Liver (tissue), 9 donors: Measurements from ENCODE around the gene SCAP. TPM values are rescaled to one million over a fixed set of nuclear protein-coding genes. Genes with fewer than 3 reads are reported as not detected.

Experiments
- DNase-seq: peaks from one replicate; pipeline ENCODE4 v3.0.0-alpha.2; 2017; ENCODE audit warnings: low spot score
- H3K27ac ChIP-seq, 2 donors: one replicate each; pipeline ENCODE4 v1.7.0; 2013; ENCODE audit warnings: inconsistent platforms in 2 of 2, low read length in 2 of 2, control low read depth in 1 of 2, low read depth in 1 of 2, mild to moderate bottlenecking in 1 of 2
- H3K27me3 ChIP-seq, 4 donors: one replicate each; pipeline versions ENCODE4 v1.6.1 to v1.7.0; 2013; ENCODE audit warnings: low read length in 3 of 4, inconsistent platforms in 1 of 4, mild to moderate bottlenecking in 1 of 4, moderate library complexity in 1 of 4; ENCODE audit not compliant: control insufficient read depth in 4 of 4, insufficient read depth in 4 of 4
- H3K36me3 ChIP-seq, 4 donors: one replicate each; pipeline versions ENCODE4 v1.6.1 to v1.7.0; 2013; ENCODE audit warnings: low read length in 3 of 4, mild to moderate bottlenecking in 3 of 4, low read depth in 1 of 4, moderate library complexity in 1 of 4; ENCODE audit not compliant: control insufficient read depth in 4 of 4, insufficient read depth in 3 of 4
- H3K4me1 ChIP-seq, 4 donors: one replicate each; pipeline versions ENCODE4 v1.6.1 to v1.7.0; 2013; ENCODE audit warnings: low read length in 3 of 4, mild to moderate bottlenecking in 3 of 4, moderate library complexity in 1 of 4; ENCODE audit not compliant: control insufficient read depth in 4 of 4, insufficient read depth in 4 of 4
- H3K4me3 ChIP-seq, 3 donors: one replicate each; pipeline versions ENCODE4 v1.6.1 to v1.7.0; 2013; ENCODE audit warnings: low read length in 3 of 3, control low read depth in 1 of 3, low read depth in 1 of 3, mild to moderate bottlenecking in 1 of 3
- H3K9ac ChIP-seq, 2 donors: one replicate each; pipeline ENCODE4 v1.7.0; 2013; ENCODE audit warnings: low read length in 2 of 2, mild to moderate bottlenecking in 2 of 2, moderate library complexity in 2 of 2, control low read depth in 1 of 2, low read depth in 1 of 2
- H3K9me3 ChIP-seq, 4 donors: one replicate each; pipeline versions ENCODE4 v1.6.1 to v1.7.0; 2013; ENCODE audit warnings: low read length in 3 of 4; ENCODE audit not compliant: control insufficient read depth in 4 of 4
- EGR1 ChIP-seq, 2 donors: IDR thresholded peaks; 2 replicates each; pipeline ENCODE4 v1.6.1; 2016 to 2018; ENCODE audit warnings: antibody characterized with exemption in 2 of 2, low read depth in 2 of 2
- NR2F2 ChIP-seq: IDR thresholded peaks from 2 replicates; pipeline ENCODE4 v1.6.1; 2016; ENCODE audit warnings: antibody characterized with exemption
- RXRA ChIP-seq, 2 donors: IDR thresholded peaks; 2 replicates each; pipeline ENCODE4 v1.6.1; 2017 to 2018; ENCODE audit warnings: antibody characterized with exemption in 2 of 2, mild to moderate bottlenecking in 1 of 2
- YY1 ChIP-seq: IDR thresholded peaks from 2 replicates; pipeline ENCODE4 v1.6.1; 2016; ENCODE audit warnings: antibody characterized with exemption, mild to moderate bottlenecking
- WGBS: extraction: QIAGEN DNeasy Blood & Tissue Kit; methylation state at CpG from one replicate; pipeline ENCODE4 v1.1.7; 2013; 5-methylcytosine and 5-hydroxymethylcytosine counted together
- polyA plus RNA-seq, 2 donors: library from polyadenylated mRNA; stranded (reverse) in 1 of 2; unstranded in 1 of 2; fragments of 200-250 nt in 1 of 2; fragments of >200 nt in 1 of 2; fragmentation: Nextera tagmentation in 1 of 2; extraction: Ambion mirVana in 1 of 2; gene quantifications; one replicate each; pipeline versions ENCODE4 v1.2.1 to v1.2.3, GENCODE V29; 2013 to 2015
- total RNA-seq, 2 donors: library from RNA; depleted of rRNA; stranded (reverse); fragments of >200 nt; gene quantifications; one replicate each; pipeline ENCODE4 v1.2.3, GENCODE V29; 2014
- TF ChIP-seq, protein P1 (sequence below): fragments of 150-350 bp; IDR thresholded peaks from 2 replicates; pipeline ENCODE4 v1.5.1; 2017; ENCODE audit warnings: improper control_type of control experiment, low read depth, low read length; ENCODE audit not compliant: missing input control
- TF ChIP-seq, protein P2 (sequence below): IDR thresholded peaks from 2 replicates; pipeline ENCODE4 v1.6.1; 2016; ENCODE audit warnings: antibody characterized with exemption
- TF ChIP-seq, protein P3 (sequence below): IDR thresholded peaks from 2 replicates; pipeline ENCODE4 v1.6.1; 2016; ENCODE audit warnings: antibody characterized with exemption
- TF ChIP-seq, protein P4 (sequence below): IDR thresholded peaks from 2 replicates; pipeline ENCODE4 v1.6.1; 2016; ENCODE audit warnings: antibody characterized with exemption
- TF ChIP-seq, protein P5 (sequence below): IDR thresholded peaks from 2 replicates; pipeline ENCODE4 v1.6.1; 2016; ENCODE audit warnings: antibody characterized with exemption, mild to moderate bottlenecking
- donor health status: healthy.
- donor health status: healthy.
- donor health status: healthy.
- donor health status: healthy.
- donor health status: healthy.

SCAP gene
- total and polyA plus RNA-seq, 4 donors = 25.9 to 84.8 (median 59.3) TPM

DNA sequence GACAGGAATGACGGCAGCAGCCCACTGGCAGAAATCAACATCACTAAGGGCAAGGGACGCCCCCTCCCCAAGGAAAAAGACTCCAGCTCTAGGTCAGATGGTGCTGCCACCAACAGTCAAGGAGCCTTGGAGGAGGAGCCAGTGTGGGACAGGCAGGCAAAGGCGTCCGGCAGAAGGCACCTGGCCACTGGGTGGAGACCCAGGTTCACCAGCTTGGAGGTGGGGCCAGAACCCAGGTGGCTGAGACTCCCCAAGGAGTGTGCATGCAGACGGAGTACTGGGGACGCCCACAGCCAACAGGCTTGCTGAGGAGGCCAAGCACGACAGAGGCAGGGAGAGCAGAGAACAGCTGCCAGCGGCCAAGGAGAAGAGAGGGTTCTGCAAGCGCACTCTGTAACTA lies 59.7 kb downstream of the SCAP start (continued):
- TF ChIP-seq, protein P1, sequence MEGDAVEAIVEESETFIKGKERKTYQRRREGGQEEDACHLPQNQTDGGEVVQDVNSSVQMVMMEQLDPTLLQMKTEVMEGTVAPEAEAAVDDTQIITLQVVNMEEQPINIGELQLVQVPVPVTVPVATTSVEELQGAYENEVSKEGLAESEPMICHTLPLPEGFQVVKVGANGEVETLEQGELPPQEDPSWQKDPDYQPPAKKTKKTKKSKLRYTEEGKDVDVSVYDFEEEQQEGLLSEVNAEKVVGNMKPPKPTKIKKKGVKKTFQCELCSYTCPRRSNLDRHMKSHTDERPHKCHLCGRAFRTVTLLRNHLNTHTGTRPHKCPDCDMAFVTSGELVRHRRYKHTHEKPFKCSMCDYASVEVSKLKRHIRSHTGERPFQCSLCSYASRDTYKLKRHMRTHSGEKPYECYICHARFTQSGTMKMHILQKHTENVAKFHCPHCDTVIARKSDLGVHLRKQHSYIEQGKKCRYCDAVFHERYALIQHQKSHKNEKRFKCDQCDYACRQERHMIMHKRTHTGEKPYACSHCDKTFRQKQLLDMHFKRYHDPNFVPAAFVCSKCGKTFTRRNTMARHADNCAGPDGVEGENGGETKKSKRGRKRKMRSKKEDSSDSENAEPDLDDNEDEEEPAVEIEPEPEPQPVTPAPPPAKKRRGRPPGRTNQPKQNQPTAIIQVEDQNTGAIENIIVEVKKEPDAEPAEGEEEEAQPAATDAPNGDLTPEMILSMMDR = no peak
- TF ChIP-seq NR2F2 = no peak
- TF ChIP-seq, protein P2, sequence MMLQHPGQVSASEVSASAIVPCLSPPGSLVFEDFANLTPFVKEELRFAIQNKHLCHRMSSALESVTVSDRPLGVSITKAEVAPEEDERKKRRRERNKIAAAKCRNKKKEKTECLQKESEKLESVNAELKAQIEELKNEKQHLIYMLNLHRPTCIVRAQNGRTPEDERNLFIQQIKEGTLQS = no peak
- TF ChIP-seq RXRA (IDR thresholded peaks at IDR 0.05) = no peak
- TF ChIP-seq, protein P3, sequence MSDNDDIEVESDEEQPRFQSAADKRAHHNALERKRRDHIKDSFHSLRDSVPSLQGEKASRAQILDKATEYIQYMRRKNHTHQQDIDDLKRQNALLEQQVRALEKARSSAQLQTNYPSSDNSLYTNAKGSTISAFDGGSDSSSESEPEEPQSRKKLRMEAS = no peak
- no peak for TF ChIP-seq EGR1 (IDR thresholded peaks at IDR 0.05; ENCODE audit: low read depth in 2 of 2)

DNA sequence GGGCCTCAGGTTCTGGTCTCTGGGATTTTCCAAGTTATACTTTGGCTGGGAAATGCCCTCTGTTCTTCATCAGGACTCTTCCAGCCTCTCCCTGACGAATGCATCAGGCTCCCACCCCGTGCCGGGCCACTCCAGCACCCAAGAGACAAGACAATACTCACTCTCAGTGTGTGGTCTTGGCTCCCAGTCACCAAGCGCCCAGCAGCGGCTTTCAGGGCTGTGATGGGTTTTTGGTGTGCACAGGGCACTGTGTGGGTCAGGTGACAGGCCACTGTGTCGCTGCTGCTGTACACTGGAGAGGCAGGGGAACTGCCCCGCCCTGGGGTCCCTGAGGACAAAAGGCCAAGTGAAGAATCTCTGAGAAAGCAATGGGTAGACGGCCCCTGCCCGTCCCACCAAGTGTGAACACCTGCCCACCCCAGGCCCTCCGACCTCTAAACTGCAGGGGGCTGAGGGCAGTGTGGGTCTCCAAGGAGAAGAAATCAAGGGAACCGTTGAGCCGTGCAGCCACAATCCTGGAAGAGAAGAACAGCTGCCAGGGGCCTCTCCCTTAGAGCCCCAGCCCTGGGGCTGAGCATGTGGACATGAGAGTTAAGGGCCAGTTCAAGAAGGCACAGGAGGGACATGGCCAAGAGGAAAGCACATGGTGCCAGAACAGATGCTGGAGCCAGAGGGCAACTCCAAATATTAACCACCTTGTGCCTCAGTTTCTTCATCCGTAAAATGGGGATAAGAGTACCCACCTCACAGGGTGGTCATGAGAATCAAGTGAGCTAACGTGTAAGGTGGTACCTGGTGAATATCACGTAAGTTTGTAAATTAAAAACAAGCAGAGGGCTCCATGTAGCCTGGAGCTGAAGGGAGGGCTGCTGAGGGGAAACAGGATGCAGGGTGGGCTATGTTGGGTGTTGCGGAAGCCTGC lies 60.8 kb downstream of the SCAP start:
- H3K9me3 ChIP-seq = no peaks in the 10 kb centered on the region
- H3K9ac ChIP-seq = no peak overlapping the region
- DNase-seq = no peak

More for the DNA sequence above, 60.8 kb downstream of the SCAP start:
- H3K27me3 ChIP-seq = no peaks in the 10 kb centered on the region
- H3K27ac ChIP-seq = peak overlapping the region; percentile 9 to 55
- H3K4me1 ChIP-seq = peaks cover 0 to 3% (median 1%) of the 10 kb centered on the region in 4 donors
- WGBS = 88% methylated on average over 16 of the region's 16 CpGs
- no peak for TF ChIP-seq NR2F2
- TF ChIP-seq, protein P4, sequence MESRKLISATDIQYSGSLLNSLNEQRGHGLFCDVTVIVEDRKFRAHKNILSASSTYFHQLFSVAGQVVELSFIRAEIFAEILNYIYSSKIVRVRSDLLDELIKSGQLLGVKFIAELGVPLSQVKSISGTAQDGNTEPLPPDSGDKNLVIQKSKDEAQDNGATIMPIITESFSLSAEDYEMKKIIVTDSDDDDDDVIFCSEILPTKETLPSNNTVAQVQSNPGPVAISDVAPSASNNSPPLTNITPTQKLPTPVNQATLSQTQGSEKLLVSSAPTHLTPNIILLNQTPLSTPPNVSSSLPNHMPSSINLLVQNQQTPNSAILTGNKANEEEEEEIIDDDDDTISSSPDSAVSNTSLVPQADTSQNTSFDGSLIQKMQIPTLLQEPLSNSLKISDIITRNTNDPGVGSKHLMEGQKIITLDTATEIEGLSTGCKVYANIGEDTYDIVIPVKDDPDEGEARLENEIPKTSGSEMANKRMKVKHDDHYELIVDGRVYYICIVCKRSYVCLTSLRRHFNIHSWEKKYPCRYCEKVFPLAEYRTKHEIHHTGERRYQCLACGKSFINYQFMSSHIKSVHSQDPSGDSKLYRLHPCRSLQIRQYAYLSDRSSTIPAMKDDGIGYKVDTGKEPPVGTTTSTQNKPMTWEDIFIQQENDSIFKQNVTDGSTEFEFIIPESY = no peak
- no peak for TF ChIP-seq RXRA (IDR thresholded peaks at IDR 0.05)
- TF ChIP-seq YY1 = no peak
- TF ChIP-seq, protein P5, sequence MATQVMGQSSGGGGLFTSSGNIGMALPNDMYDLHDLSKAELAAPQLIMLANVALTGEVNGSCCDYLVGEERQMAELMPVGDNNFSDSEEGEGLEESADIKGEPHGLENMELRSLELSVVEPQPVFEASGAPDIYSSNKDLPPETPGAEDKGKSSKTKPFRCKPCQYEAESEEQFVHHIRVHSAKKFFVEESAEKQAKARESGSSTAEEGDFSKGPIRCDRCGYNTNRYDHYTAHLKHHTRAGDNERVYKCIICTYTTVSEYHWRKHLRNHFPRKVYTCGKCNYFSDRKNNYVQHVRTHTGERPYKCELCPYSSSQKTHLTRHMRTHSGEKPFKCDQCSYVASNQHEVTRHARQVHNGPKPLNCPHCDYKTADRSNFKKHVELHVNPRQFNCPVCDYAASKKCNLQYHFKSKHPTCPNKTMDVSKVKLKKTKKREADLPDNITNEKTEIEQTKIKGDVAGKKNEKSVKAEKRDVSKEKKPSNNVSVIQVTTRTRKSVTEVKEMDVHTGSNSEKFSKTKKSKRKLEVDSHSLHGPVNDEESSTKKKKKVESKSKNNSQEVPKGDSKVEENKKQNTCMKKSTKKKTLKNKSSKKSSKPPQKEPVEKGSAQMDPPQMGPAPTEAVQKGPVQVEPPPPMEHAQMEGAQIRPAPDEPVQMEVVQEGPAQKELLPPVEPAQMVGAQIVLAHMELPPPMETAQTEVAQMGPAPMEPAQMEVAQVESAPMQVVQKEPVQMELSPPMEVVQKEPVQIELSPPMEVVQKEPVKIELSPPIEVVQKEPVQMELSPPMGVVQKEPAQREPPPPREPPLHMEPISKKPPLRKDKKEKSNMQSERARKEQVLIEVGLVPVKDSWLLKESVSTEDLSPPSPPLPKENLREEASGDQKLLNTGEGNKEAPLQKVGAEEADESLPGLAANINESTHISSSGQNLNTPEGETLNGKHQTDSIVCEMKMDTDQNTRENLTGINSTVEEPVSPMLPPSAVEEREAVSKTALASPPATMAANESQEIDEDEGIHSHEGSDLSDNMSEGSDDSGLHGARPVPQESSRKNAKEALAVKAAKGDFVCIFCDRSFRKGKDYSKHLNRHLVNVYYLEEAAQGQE = no peak
- no peak overlapping the region for H3K4me3 ChIP-seq
- H3K36me3 ChIP-seq = peaks cover 23 to 73% (median 33%) of the 10 kb centered on the region in 4 donors
